ENCODE results near the gene CHL1.

DNA sequence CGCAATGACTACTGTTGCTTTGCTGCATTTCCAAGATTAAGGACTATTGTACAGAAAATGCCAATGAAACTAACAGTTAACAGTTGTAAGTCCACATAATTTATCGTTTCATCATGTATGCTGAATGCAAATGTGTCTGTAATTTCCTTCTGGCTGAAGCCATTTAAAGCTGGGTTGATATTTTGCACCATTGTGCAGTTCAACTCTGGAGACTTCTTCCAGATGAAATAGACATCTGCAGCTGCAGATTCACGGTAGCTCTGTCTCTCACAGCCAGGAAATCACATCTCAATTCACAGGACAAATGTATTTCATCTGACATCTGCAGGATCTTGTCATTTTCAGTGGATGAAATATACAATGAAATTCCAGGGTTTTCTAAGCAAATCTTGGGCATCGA, 145.4 kb downstream of the CHL1 start:
- no peak for TF ChIP-seq CTCF (IDR thresholded peaks at IDR 0.05)
- no peak for TF ChIP-seq POLR2A (IDR thresholded peaks at IDR 0.05)

Data from body of pancreas (tissue), 4 donors.